Hepatocyte (in vitro differentiated cells): ENCODE data around the gene GALNT7.

ENCODE experiments used
- CTCF ChIP-seq: fragments of 200-600 bp; sonication (generic); IDR thresholded peaks from 2 replicates; pipeline ENCODE4 v1.5.1; 2016; ENCODE audit warnings: antibody characterized with exemption, mild to moderate bottlenecking; ENCODE audit not compliant: poor library complexity
- EZH2 ChIP-seq: fragments of 200-600 bp; sonication (generic); IDR thresholded peaks from 2 replicates; pipeline ENCODE4 v1.6.1; 2016; ENCODE audit warnings: antibody characterized with exemption, mild to moderate bottlenecking, borderline replicate concordance

- TF ChIP-seq CTCF (no peak), EZH2 (no peak)
Observed at GRCh38 chr4:173258866-173259265, 90.3 kb downstream of the GALNT7 start.
